Measurements from ENCODE around the gene INTS14.
A peak's percentile ranks its signal among the peaks of the same experiment; 100 is the strongest.

The INTS14 gene

GRCh38 chr15:65610871-65611718 lies at the start of gene INTS14:
INTS14 (minus strand) TSS chr15:65611131; CDS start chr15:65607380, 3,751 bp downstream.
- peak; percentile 95 for DNase-seq (ENCODE audit: low read depth in 2 of 2)

- no peak for DNase-seq (ENCODE audit: low read depth in 2 of 2)
Observed at GRCh38 chr15:65659502-65660052, 48.6 kb upstream of the INTS14 start.

GRCh38 chr15:65655457-65655856 lies 44.5 kb upstream of the INTS14 start:
- DNase-seq (ENCODE audit: low read depth in 2 of 2): no peak

GRCh38 chr15:65655026-65655425 lies 44.1 kb upstream of the INTS14 start:
- no peak for DNase-seq (ENCODE audit: low read depth in 2 of 2)

GRCh38 chr15:65653801-65654521 lies 43.0 kb upstream of the INTS14 start:
- no peak for DNase-seq (ENCODE audit: low read depth in 2 of 2)

GRCh38 chr15:65653341-65653740 lies 42.4 kb upstream of the INTS14 start:
- DNase-seq (ENCODE audit: low read depth in 2 of 2): no peak

GRCh38 chr15:65651831-65652749 lies 41.2 kb upstream of the INTS14 start:
- DNase-seq (ENCODE audit: low read depth in 2 of 2): no peak

- no peak for DNase-seq (ENCODE audit: low read depth in 2 of 2)
Observed at GRCh38 chr15:65651042-65651322, 40.1 kb upstream of the INTS14 start.

GRCh38 chr15:65650312-65651041 lies 39.5 kb upstream of the INTS14 start:
- DNase-seq (ENCODE audit: low read depth in 2 of 2): no peak

- no peak for DNase-seq (ENCODE audit: low read depth in 2 of 2)
Observed at GRCh38 chr15:65646486-65646885, 35.6 kb upstream of the INTS14 start.

- DNase-seq (ENCODE audit: low read depth in 2 of 2): no peak
Observed at GRCh38 chr15:65645392-65645791, 34.5 kb upstream of the INTS14 start.

- no peak for DNase-seq (ENCODE audit: low read depth in 2 of 2)
Observed at GRCh38 chr15:65644282-65644681, 33.4 kb upstream of the INTS14 start.

- DNase-seq (ENCODE audit: low read depth in 2 of 2): no peak
Observed at GRCh38 chr15:65642594-65642993, 31.7 kb upstream of the INTS14 start.

GRCh38 chr15:65641768-65642475 lies 31.0 kb upstream of the INTS14 start:
- no peak for DNase-seq (ENCODE audit: low read depth in 2 of 2)

- no peak for DNase-seq (ENCODE audit: low read depth in 2 of 2)
Observed at GRCh38 chr15:65639509-65639908, 28.6 kb upstream of the INTS14 start.

GRCh38 chr15:65638681-65639089 lies 27.8 kb upstream of the INTS14 start:
- no peak for DNase-seq (ENCODE audit: low read depth in 2 of 2)

- no peak for DNase-seq (ENCODE audit: low read depth in 2 of 2)
Observed at GRCh38 chr15:65638109-65638508, 27.2 kb upstream of the INTS14 start.

GRCh38 chr15:65634356-65634755 lies 23.4 kb upstream of the INTS14 start:
- no peak for DNase-seq (ENCODE audit: low read depth in 2 of 2)

GRCh38 chr15:65633752-65634151 lies 22.8 kb upstream of the INTS14 start:
- DNase-seq (ENCODE audit: low read depth in 2 of 2): no peak

GRCh38 chr15:65632780-65633375 lies 21.9 kb upstream of the INTS14 start:
- no peak for DNase-seq (ENCODE audit: low read depth in 2 of 2)

All from stimulated activated CD8-positive, alpha-beta memory T cell treated with anti-CD3 and anti-CD28 coated beads, Interleukin-15, amount 100 ng/mL, for 48 hours (primary cell).